Testis (tissue), 3 donors: ENCODE results near the gene BCR. TPM values are rescaled to one million over a fixed set of nuclear protein-coding genes. Genes with fewer than 3 reads are reported as not detected.

ENCODE experiments used
- DNase-seq: peaks from one replicate; pipeline ENCODE4 v3.0.0-alpha.2; 2019
- H3K27ac ChIP-seq, 2 donors: fragments of 200-600 bp; sonication (generic); one replicate each; pipeline ENCODE4 v1.5.1; 2019
- H3K27me3 ChIP-seq: fragments of 200-600 bp; sonication (generic); one replicate; pipeline ENCODE4 v1.5.1; 2019
- H3K36me3 ChIP-seq: fragments of 200-600 bp; sonication (generic); one replicate; pipeline ENCODE4 v1.5.1; 2017; ENCODE audit warnings: low read depth; ENCODE audit errors: missing control alignments
- H3K4me1 ChIP-seq: fragments of 200-600 bp; sonication (generic); one replicate; pipeline ENCODE4 v1.5.1; 2019
- H3K4me3 ChIP-seq, 2 donors: fragments of 200-600 bp; sonication (generic); one replicate each; pipeline ENCODE4 v1.5.1; 2017 to 2019
- H3K9me3 ChIP-seq: fragments of 200-600 bp; sonication (generic); one replicate; pipeline ENCODE4 v1.5.1; 2017
- CTCF ChIP-seq, 3 experiments: fragments of 450-650 bp in 2 of 3; fragments of 200-600 bp in 1 of 3; sonication (generic) in 1 of 3; IDR thresholded peaks; one replicate each; pipeline ENCODE4 v1.5.1; 2016 to 2019; ENCODE audit warnings: antibody characterized with exemption in 3 of 3, mild to moderate bottlenecking in 2 of 3, moderate library complexity in 1 of 3
- POLR2A ChIP-seq: fragments of 450-650 bp; IDR thresholded peaks from one replicate; pipeline ENCODE4 v1.6.1; 2017; ENCODE audit warnings: antibody characterized with exemption, mild to moderate bottlenecking, moderate library complexity
- WGBS, 2 donors: methylation state at CpG; one replicate each; pipeline ENCODE4 v1.1.5; 2018; 5-methylcytosine and 5-hydroxymethylcytosine counted together
- intact Hi-C: fragments of 100-400 bp; cut with DNase I; formaldehyde crosslinking; loops from one replicate; pipeline ENCODE4 v1.15.1; 2023; ENCODE audit warnings: low total_unique reads
- polyA plus RNA-seq: library from polyadenylated mRNA; stranded (reverse); fragments of 350-450 nt; fragmentation: Illumina TruSeq; extraction: RNeasy Lipid Tissue Mini Kit (QIAGEN cat#74804); gene quantifications from one replicate; pipeline ENCODE4 v1.2.3, GENCODE V29; 2014; ENCODE audit warnings: low read depth, low replicate concordance; ENCODE audit not compliant: insufficient read depth
- total RNA-seq, 2 donors: library from RNA; depleted of rRNA; stranded (reverse); fragments of >200 nt; gene quantifications; one replicate each; pipeline ENCODE4 v1.2.3, GENCODE V29; 2016

The BCR gene
- total and polyA plus RNA-seq, 3 donors from 2014 or later = 52.5 to 108 (median 105) TPM

- peaks cover 2% of the 10 kb centered on the region for H3K4me1 ChIP-seq
- WGBS, 2 donors = 88 to 92% methylated on average over 6 to 8 of the region's 8 CpGs
- no peak overlapping the region for H3K27ac ChIP-seq
- H3K27me3 ChIP-seq = no peaks in the 10 kb centered on the region
- intact Hi-C loops = no loop called here
- no peak overlapping the region for H3K4me3 ChIP-seq
- H3K9me3 ChIP-seq = no peaks in the 10 kb centered on the region
- no peak for DNase-seq
- TF ChIP-seq POLR2A = no peak
- TF ChIP-seq CTCF (IDR thresholded peaks at IDR 0.05) = no peak
- no peaks in the 10 kb centered on the region for H3K36me3 ChIP-seq
Measured at GRCh38 chr22:23251445-23252093, 71.3 kb downstream of the BCR start.

- no peak overlapping the region for H3K27ac ChIP-seq
- intact Hi-C loops = no loop called here
- no peaks in the 10 kb centered on the region for H3K27me3 ChIP-seq
- H3K4me3 ChIP-seq = no peak overlapping the region
- no peak for DNase-seq
- H3K36me3 ChIP-seq = no peaks in the 10 kb centered on the region
- 83 to 91% methylated on average over 2 to 19 of the region's 19 CpGs for WGBS, 2 donors
- peaks cover 16% of the 10 kb centered on the region for H3K4me1 ChIP-seq
- TF ChIP-seq CTCF (IDR thresholded peaks at IDR 0.05) (no peak), POLR2A (no peak)
- no peaks in the 10 kb centered on the region for H3K9me3 ChIP-seq
Measured at GRCh38 chr22:23253475-23254055, 73.3 kb downstream of the BCR start.

GRCh38 chr22:23255506-23256170 lies 75.3 kb downstream of the BCR start:
- peaks cover 16% of the 10 kb centered on the region for H3K4me1 ChIP-seq

GRCh38 chr22:23256171-23256932 lies 76.0 kb downstream of the BCR start:
- H3K9me3 ChIP-seq = no peaks in the 10 kb centered on the region
- no peak for TF ChIP-seq POLR2A
- no peak for DNase-seq
- no peak overlapping the region for H3K4me3 ChIP-seq
- peaks cover 16% of the 10 kb centered on the region for H3K4me1 ChIP-seq
- WGBS, 2 donors = 90 to 91% methylated on average over 6 to 10 of the region's 10 CpGs
- peak overlapping the region in 1 of 2 donors; percentile 54 for H3K27ac ChIP-seq
- H3K27me3 ChIP-seq = no peaks in the 10 kb centered on the region
- intact Hi-C loops = no loop called here
- H3K36me3 ChIP-seq = no peaks in the 10 kb centered on the region

More at GRCh38 chr22:23255506-23256170, 75.3 kb downstream of the BCR start:
- no peaks in the 10 kb centered on the region for H3K27me3 ChIP-seq
- intact Hi-C loops = no loop called here
- TF ChIP-seq CTCF (IDR thresholded peaks at IDR 0.05) = no peak
- no peak for TF ChIP-seq POLR2A
- no peak overlapping the region for H3K27ac ChIP-seq
- 76 to 81% methylated on average over 7 to 8 of the region's 8 CpGs for WGBS, 2 donors
- no peak overlapping the region for H3K4me3 ChIP-seq
- no peaks in the 10 kb centered on the region for H3K9me3 ChIP-seq
- no peaks in the 10 kb centered on the region for H3K36me3 ChIP-seq
- DNase-seq = no peak
